Measurements from ENCODE around the gene SCT.

The SCT gene

DNA sequence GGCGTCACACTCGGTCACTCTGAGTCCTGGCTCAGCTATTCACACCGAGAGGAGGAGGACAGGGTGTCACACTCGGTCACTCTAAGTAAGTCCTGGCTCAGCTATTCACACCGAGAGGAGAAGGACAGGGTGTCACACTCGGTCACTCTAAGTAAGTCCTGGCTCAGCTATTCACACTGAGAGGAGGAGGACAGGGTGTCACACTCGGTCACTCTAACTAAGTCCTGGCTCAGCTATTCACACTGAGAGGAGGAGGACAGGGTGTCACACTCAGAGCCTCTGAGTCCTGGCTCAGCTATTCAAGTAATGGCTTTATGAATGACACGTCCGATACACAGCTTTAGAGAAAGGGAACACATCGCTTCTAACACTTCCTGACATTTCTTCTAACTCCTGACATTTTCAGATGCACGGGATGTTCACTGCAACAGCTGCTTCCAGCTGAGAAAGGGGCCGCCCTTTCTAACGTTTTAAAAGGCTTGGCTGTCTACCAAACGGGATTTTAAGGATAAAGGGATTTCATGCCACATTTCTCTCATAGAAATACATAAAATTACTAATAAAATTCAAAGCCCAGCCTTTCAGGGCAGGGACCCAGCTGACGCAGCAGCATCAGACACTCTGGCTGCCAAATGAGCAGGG, 38.2 kb upstream of the SCT start:
- no peak for ATAC-seq
- TF ChIP-seq, protein P1, sequence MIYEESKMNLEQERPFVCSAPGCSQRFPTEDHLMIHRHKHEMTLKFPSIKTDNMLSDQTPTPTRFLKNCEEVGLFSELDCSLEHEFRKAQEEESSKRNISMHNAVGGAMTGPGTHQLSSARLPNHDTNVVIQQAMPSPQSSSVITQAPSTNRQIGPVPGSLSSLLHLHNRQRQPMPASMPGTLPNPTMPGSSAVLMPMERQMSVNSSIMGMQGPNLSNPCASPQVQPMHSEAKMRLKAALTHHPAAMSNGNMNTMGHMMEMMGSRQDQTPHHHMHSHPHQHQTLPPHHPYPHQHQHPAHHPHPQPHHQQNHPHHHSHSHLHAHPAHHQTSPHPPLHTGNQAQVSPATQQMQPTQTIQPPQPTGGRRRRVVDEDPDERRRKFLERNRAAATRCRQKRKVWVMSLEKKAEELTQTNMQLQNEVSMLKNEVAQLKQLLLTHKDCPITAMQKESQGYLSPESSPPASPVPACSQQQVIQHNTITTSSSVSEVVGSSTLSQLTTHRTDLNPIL (CRISPR knock-in tag; IDR thresholded peaks at IDR 0.05; ENCODE audit: low read depth): no peak

DNA sequence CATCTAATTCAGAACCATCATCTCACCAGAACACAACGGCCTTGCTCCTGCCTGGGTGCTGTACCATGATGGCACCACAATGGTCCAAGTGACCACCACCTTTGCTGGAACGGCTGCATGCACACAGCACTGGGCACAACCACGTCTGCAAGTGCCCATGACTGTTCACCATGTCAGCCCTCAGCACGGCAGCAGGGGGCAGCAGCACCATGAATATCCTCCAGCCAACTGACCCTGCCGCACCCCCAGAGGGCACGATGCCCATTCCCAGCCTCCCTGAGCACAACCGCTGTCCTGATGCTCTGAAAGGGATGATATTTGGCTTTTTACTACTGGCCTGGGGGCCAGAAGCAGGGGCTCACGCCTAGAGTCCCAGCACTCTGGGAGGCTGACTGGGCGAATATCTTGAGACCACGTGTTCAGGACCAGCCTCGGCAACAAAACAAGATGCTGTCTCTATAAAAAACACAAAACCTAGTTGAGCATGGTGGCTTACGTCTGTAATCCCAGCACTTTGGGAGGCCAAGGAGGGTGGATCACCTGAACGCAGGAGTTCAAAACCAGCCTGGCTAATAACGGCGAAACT, 35.8 kb upstream of the SCT start:
- peak; percentile 92 for ATAC-seq
- TF ChIP-seq ZNF8 (CRISPR knock-in tag; IDR thresholded peaks at IDR 0.05) (no peak), OSR1 (CRISPR knock-in tag; IDR thresholded peaks at IDR 0.05) (no peak), BACH2 (CRISPR knock-in tag; IDR thresholded peaks at IDR 0.05; ENCODE audit: borderline replicate concordance) (no peak), ZC3H10 (CRISPR knock-in tag; IDR thresholded peaks at IDR 0.05) (no peak), TOX (CRISPR knock-in tag; IDR thresholded peaks at IDR 0.05; ENCODE audit: borderline replicate concordance) (no peak)

GRCh38 chr11:660681-661444, 33.9 kb upstream of the SCT start:
- no peak for TF ChIP-seq BACH2 (CRISPR knock-in tag; IDR thresholded peaks at IDR 0.05; ENCODE audit: borderline replicate concordance)
- no peak for TF ChIP-seq TSHZ2 (CRISPR knock-in tag; IDR thresholded peaks at IDR 0.05)
- no peak for TF ChIP-seq ZNF70 (CRISPR knock-in tag; IDR thresholded peaks at IDR 0.05)
- ATAC-seq: no peak

GRCh38 chr11:660281-660680, 33.3 kb upstream of the SCT start:
- no peak for ATAC-seq

More at GRCh38 chr11:660281-660680, 33.3 kb upstream of the SCT start:
- TF ChIP-seq, protein P1 (CRISPR knock-in tag; IDR thresholded peaks at IDR 0.05; ENCODE audit: low read depth): no peak
- TF ChIP-seq TOX (CRISPR knock-in tag; IDR thresholded peaks at IDR 0.05; ENCODE audit: borderline replicate concordance): no peak
- TF ChIP-seq ARNTL (CRISPR knock-in tag; IDR thresholded peaks at IDR 0.05; ENCODE audit: borderline replicate concordance, low read depth): no peak
- no peak for TF ChIP-seq ZNF70 (CRISPR knock-in tag; IDR thresholded peaks at IDR 0.05)
- TF ChIP-seq GLIS3 (CRISPR knock-in tag; IDR thresholded peaks at IDR 0.05): no peak
- TF ChIP-seq OSR1 (CRISPR knock-in tag; IDR thresholded peaks at IDR 0.05): no peak
- no peak for TF ChIP-seq TSHZ2 (CRISPR knock-in tag; IDR thresholded peaks at IDR 0.05)
- TF ChIP-seq TCF4 (CRISPR knock-in tag; IDR thresholded peaks at IDR 0.05; ENCODE audit: borderline replicate concordance): no peak
- TF ChIP-seq ZNF565 (CRISPR knock-in tag; conservative IDR thresholded peaks at IDR 0.05; ENCODE audit: low read depth): no peak
- TF ChIP-seq ESRRG (CRISPR knock-in tag; IDR thresholded peaks at IDR 0.05): no peak
- no peak for TF ChIP-seq CSRNP3 (CRISPR knock-in tag; IDR thresholded peaks at IDR 0.05)
- TF ChIP-seq, protein P2, sequence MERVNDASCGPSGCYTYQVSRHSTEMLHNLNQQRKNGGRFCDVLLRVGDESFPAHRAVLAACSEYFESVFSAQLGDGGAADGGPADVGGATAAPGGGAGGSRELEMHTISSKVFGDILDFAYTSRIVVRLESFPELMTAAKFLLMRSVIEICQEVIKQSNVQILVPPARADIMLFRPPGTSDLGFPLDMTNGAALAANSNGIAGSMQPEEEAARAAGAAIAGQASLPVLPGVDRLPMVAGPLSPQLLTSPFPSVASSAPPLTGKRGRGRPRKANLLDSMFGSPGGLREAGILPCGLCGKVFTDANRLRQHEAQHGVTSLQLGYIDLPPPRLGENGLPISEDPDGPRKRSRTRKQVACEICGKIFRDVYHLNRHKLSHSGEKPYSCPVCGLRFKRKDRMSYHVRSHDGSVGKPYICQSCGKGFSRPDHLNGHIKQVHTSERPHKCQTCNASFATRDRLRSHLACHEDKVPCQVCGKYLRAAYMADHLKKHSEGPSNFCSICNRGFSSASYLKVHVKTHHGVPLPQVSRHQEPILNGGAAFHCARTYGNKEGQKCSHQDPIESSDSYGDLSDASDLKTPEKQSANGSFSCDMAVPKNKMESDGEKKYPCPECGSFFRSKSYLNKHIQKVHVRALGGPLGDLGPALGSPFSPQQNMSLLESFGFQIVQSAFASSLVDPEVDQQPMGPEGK (CRISPR knock-in tag; IDR thresholded peaks at IDR 0.05; ENCODE audit: borderline replicate concordance): no peak
- no peak for TF ChIP-seq ISL1 (CRISPR knock-in tag; IDR thresholded peaks at IDR 0.05)
- TF ChIP-seq ZFP3 (CRISPR knock-in tag; IDR thresholded peaks at IDR 0.05): no peak
- TF ChIP-seq PPARA (CRISPR knock-in tag; IDR thresholded peaks at IDR 0.05; ENCODE audit: borderline replicate concordance): no peak
- TF ChIP-seq ZFP30 (CRISPR knock-in tag; IDR thresholded peaks at IDR 0.05): no peak

Data from SK-N-SH treated with all-trans-retinoic acid at 6 μM for 48 hours (cell line).